GM12878 (cell line): Measurements from ENCODE around the gene CXXC5. TPM values are rescaled to one million over a fixed set of nuclear protein-coding genes. Genes with fewer than 3 reads are reported as not detected.
A peak's percentile ranks its signal among the peaks of the same experiment; 100 is the strongest.

Source experiments
- BCL11A ChIP-seq: IDR thresholded peaks from 2 replicates; pipeline ENCODE4 v1.6.1; 2011; ENCODE audit warnings: low read depth, low read length
- CHD1 ChIP-seq: IDR thresholded peaks from 2 replicates; pipeline ENCODE4 v1.6.1; 2012; ENCODE audit warnings: low read depth, low read length, improper control_type of control experiment
- CREM ChIP-seq: IDR thresholded peaks from 2 replicates; pipeline ENCODE4 v1.6.1; 2014; ENCODE audit warnings: antibody characterized with exemption, low read depth
- CUX1 ChIP-seq: IDR thresholded peaks from 2 replicates; pipeline ENCODE4 v1.6.1; 2012; ENCODE audit warnings: improper control_type of control experiment, low read depth, low read length; ENCODE audit not compliant: insufficient replicate concordance
- EP300 ChIP-seq, 2 experiments: fragments of 150-350 bp in 1 of 2; IDR thresholded peaks; 2 replicates each; pipeline ENCODE4 v1.6.1; 2011 to 2012; ENCODE audit warnings: low read depth in 2 of 2, low read length in 2 of 2, borderline replicate concordance in 1 of 2, improper control_type of control experiment in 1 of 2, inconsistent platforms in 1 of 2; ENCODE audit not compliant: control insufficient read depth in 1 of 2
- ETV6 ChIP-seq, 2 experiments: fragments of 450-650 bp in 1 of 2; IDR thresholded peaks in 1 of 2; conservative IDR thresholded peaks in 1 of 2; 2 replicates each; pipeline ENCODE4 v1.6.1; 2014; ENCODE audit warnings: antibody characterized with exemption in 1 of 2, borderline replicate concordance in 1 of 2, low read depth in 1 of 2, mild to moderate bottlenecking in 1 of 2, moderate library complexity in 1 of 2
- FOXM1 ChIP-seq: IDR thresholded peaks from 2 replicates; pipeline ENCODE4 v1.6.1; 2012; ENCODE audit warnings: low read depth, mild to moderate bottlenecking, inconsistent platforms, low read length, moderate library complexity
- HDAC2 ChIP-seq: fragments of 200-600 bp; sonication (generic); IDR thresholded peaks from 2 replicates; pipeline ENCODE4 v1.6.1; 2017
- LARP7 ChIP-seq: fragments of 450-650 bp; IDR thresholded peaks from 2 replicates; pipeline ENCODE4 v1.6.1; 2017; ENCODE audit warnings: mild to moderate bottlenecking
- MEF2A ChIP-seq: IDR thresholded peaks from 2 replicates; pipeline ENCODE4 v1.6.1; 2011; ENCODE audit warnings: low read depth, mild to moderate bottlenecking, low read length, moderate library complexity; ENCODE audit not compliant: insufficient read depth
- NFYB ChIP-seq: IDR thresholded peaks from 2 replicates; pipeline ENCODE4 v1.6.1; 2011; ENCODE audit warnings: low read depth, mild to moderate bottlenecking, low read length, improper control_type of control experiment, moderate library complexity; ENCODE audit not compliant: insufficient read depth
- RAD21 ChIP-seq: IDR thresholded peaks from 2 replicates; pipeline ENCODE4 v1.6.1; 2011; ENCODE audit warnings: mild to moderate bottlenecking, low read depth, low read length, moderate library complexity; ENCODE audit not compliant: insufficient read depth
- RELA ChIP-seq: fragments of 450-650 bp; IDR thresholded peaks from 2 replicates; pipeline ENCODE4 v1.8.0; 2014; ENCODE audit warnings: borderline replicate concordance; ENCODE audit not compliant: partially characterized antibody
- TAF1 ChIP-seq: IDR thresholded peaks from 2 replicates; pipeline ENCODE4 v1.6.1; 2011; ENCODE audit warnings: mild to moderate bottlenecking, low read depth, low read length, borderline replicate concordance
- TCF12 ChIP-seq: IDR thresholded peaks from 2 replicates; pipeline ENCODE4 v1.6.1; 2011; ENCODE audit warnings: low read depth, mild to moderate bottlenecking, low read length
- ZBTB4 ChIP-seq: fragments of 450-650 bp; formaldehyde crosslinking; IDR thresholded peaks from 2 replicates; pipeline ENCODE4 v1.4.0; 2022; ENCODE audit warnings: mild to moderate bottlenecking, moderate library complexity
- polyA plus RNA-seq, 11 experiments: library from polyadenylated mRNA; depleted of rRNA in 4 of 11; unstranded in 6 of 11; stranded (reverse) in 5 of 11; fragments of >200 nt; fragmentation: Nextera tagmentation in 4 of 11; fragmentation: Illumina TruSeq in 1 of 11; extraction: Ambion mirVana in 4 of 11; extraction: Trizol in 1 of 11; gene quantifications; 1 replicate in 1 of 11; 2 replicates in 10 of 11; pipeline versions ENCODE4 v1.2.1 to v1.2.3, GENCODE V29; 2011 to 2016; ENCODE audit warnings: inconsistent platforms in 2 of 11, missing spikeins in 2 of 11, low read depth in 1 of 11
- total RNA-seq, 4 experiments: library from RNA; depleted of rRNA in 3 of 4; stranded (reverse); fragments of >200 nt in 3 of 4; fragmentation: Illumina TruSeq in 1 of 4; extraction: Trizol in 1 of 4; gene quantifications; 2 replicates each; pipeline versions ENCODE4 v1.2.1 to v1.2.3, GENCODE V29; 2013 to 2021
- TF ChIP-seq, protein P1 (sequence below): fragments of 450-650 bp; IDR thresholded peaks from 2 replicates; pipeline ENCODE4 v1.6.1; 2017; ENCODE audit warnings: mild to moderate bottlenecking, low read depth, inconsistent platforms; ENCODE audit not compliant: poor library complexity, severe bottlenecking

CXXC5 gene
- total and polyA plus RNA-seq, 10 of the 15 experiments (the other 5 are each of a cell fraction or from before 2014, with no cell fraction given) = 1.8 to 90.8 (median 40.7) TPM

- TF ChIP-seq CUX1 (no peak), CHD1 (no peak; the same call in 1 of the 2 replicates), CREM (peak; percentile 50), HDAC2 (no peak), NFYB (peak; percentile 39; the same call in 1 of the 2 replicates), MEF2A (peak; percentile 96), ETV6 (conservative IDR thresholded peaks at IDR 0.05 in 1 of 2, IDR thresholded peaks at IDR 0.05 in 1 of 2; ENCODE audit: borderline replicate concordance in 1 of 2, low read depth in 1 of 2) (peak in 1 of 2 experiments; percentile 31; a peak in 1 of 4 replicates), TCF12 (peak; percentile 88), TAF1 (no peak), BCL11A (peak; percentile 76), RAD21 (no peak), FOXM1 (no peak), EP300 (IDR thresholded peaks at IDR 0.05; ENCODE audit: borderline replicate concordance in 1 of 2, control insufficient read depth in 1 of 2, low read depth in 2 of 2, low read length in 2 of 2) (peak; percentile 55 to 62; a peak in 2 of 4 replicates), ZBTB4 (CRISPR knock-in tag) (no peak), RELA (peak; percentile 52), LARP7 (0 out of 2 replicates have a peak, but pooled peaks have one; percentile 37)
- TF ChIP-seq, protein P1, sequence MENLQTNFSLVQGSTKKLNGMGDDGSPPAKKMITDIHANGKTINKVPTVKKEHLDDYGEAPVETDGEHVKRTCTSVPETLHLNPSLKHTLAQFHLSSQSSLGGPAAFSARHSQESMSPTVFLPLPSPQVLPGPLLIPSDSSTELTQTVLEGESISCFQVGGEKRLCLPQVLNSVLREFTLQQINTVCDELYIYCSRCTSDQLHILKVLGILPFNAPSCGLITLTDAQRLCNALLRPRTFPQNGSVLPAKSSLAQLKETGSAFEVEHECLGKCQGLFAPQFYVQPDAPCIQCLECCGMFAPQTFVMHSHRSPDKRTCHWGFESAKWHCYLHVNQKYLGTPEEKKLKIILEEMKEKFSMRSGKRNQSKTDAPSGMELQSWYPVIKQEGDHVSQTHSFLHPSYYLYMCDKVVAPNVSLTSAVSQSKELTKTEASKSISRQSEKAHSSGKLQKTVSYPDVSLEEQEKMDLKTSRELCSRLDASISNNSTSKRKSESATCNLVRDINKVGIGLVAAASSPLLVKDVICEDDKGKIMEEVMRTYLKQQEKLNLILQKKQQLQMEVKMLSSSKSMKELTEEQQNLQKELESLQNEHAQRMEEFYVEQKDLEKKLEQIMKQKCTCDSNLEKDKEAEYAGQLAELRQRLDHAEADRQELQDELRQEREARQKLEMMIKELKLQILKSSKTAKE = peak; percentile 61
Measured at GRCh38 chr5:139651853-139652787, 4.0 kb downstream of the CXXC5 start (continued).
